Neural crest cell (in vitro differentiated cells): Measurements from ENCODE around the gene COPS6. TPM values are rescaled to one million over a fixed set of nuclear protein-coding genes. Genes with fewer than 3 reads are reported as not detected.

Experiments
- DNase-seq: peaks from one replicate; pipeline ENCODE4 v3.0.0; 2021; ENCODE audit warnings: low read depth, mixed read lengths, low spot score
- H3K27ac Mint-ChIP-seq: one replicate; pipeline ENCODE4 v1.8.0; 2021; ENCODE audit warnings: mild to moderate bottlenecking, mixed read lengths; ENCODE audit not compliant: unreplicated experiment
- H3K27me3 Mint-ChIP-seq: 2 replicates; pipeline ENCODE4 v1.8.0; 2021; ENCODE audit warnings: low read depth, mild to moderate bottlenecking, mixed read lengths
- H3K36me3 Mint-ChIP-seq: 2 replicates; pipeline ENCODE4 v1.8.0; 2021; ENCODE audit warnings: low read depth, mild to moderate bottlenecking, mixed read lengths
- H3K4me1 Mint-ChIP-seq: 2 replicates; pipeline ENCODE4 v1.8.0; 2021; ENCODE audit warnings: mixed read lengths
- H3K4me3 Mint-ChIP-seq: one replicate; pipeline ENCODE4 v1.8.0; 2021; ENCODE audit warnings: mild to moderate bottlenecking, mixed read lengths
- H3K9me3 Mint-ChIP-seq: 2 replicates; pipeline ENCODE4 v1.8.0; 2021; ENCODE audit warnings: mixed read lengths
- CTCF ChIP-seq: fragments of 200-600 bp; sonication (generic); conservative IDR thresholded peaks from 2 replicates; pipeline ENCODE4 v1.5.0; 2021; ENCODE audit warnings: antibody characterized with exemption, mild to moderate bottlenecking
- total RNA-seq: library from RNA; stranded (reverse); gene quantifications from 2 replicates; pipeline ENCODE4 v1.2.1, GENCODE V29; 2021

COPS6 gene
- total RNA-seq, 1 donor from 2014 or later: 160 TPM

GRCh38 chr7:100063376-100063775 is 25.4 kb upstream of the COPS6 start:
- DNase-seq: no peak
- Mint-ChIP-seq H3K9me3 (peaks cover 2% of the 10 kb centered on the region), H3K27me3 (peaks cover 3% of the 10 kb centered on the region), H3K4me1 (peaks cover 5% of the 10 kb centered on the region), H3K4me3 (no peak overlapping the region), H3K36me3 (peaks cover 42% of the 10 kb centered on the region), H3K27ac (no peak overlapping the region)
- no peak for TF ChIP-seq CTCF

GRCh38 chr7:100064162-100064561 is 24.6 kb upstream of the COPS6 start:
- Mint-ChIP-seq H3K36me3 (peaks cover 42% of the 10 kb centered on the region), H3K27ac (no peak overlapping the region), H3K4me3 (no peak overlapping the region), H3K4me1 (peaks cover 5% of the 10 kb centered on the region), H3K27me3 (peaks cover 3% of the 10 kb centered on the region), H3K9me3 (peaks cover 2% of the 10 kb centered on the region)
- TF ChIP-seq CTCF: no peak
- no peak for DNase-seq

- H3K27me3 Mint-ChIP-seq: peaks cover 3% of the 10 kb centered on the region
- no peak for DNase-seq
- peak overlapping the region; percentile 36 for H3K4me3 Mint-ChIP-seq
- H3K27ac Mint-ChIP-seq: no peak overlapping the region
- peaks cover 5% of the 10 kb centered on the region for H3K4me1 Mint-ChIP-seq
- TF ChIP-seq CTCF: no peak
- H3K36me3 Mint-ChIP-seq: peaks cover 50% of the 10 kb centered on the region
- H3K9me3 Mint-ChIP-seq: peaks cover 5% of the 10 kb centered on the region
These were observed 23.1 kb upstream of the COPS6 start for GRCh38 chr7:100065452-100066186.

GRCh38 chr7:100066953-100067352 is 21.8 kb upstream of the COPS6 start:
- Mint-ChIP-seq H3K36me3 (peaks cover 53% of the 10 kb centered on the region), H3K4me3 (peak overlapping the region; percentile 38), H3K9me3 (peaks cover 14% of the 10 kb centered on the region), H3K27me3 (peaks cover 3% of the 10 kb centered on the region), H3K4me1 (peaks cover 5% of the 10 kb centered on the region), H3K27ac (no peak overlapping the region)
- TF ChIP-seq CTCF: no peak
- DNase-seq: no peak

GRCh38 chr7:100069991-100070390 is 18.8 kb upstream of the COPS6 start:
- TF ChIP-seq CTCF: no peak
- H3K27ac Mint-ChIP-seq: no peak overlapping the region

More at GRCh38 chr7:100069991-100070390, 18.8 kb upstream of the COPS6 start:
- Mint-ChIP-seq H3K27me3 (no peaks in the 10 kb centered on the region), H3K36me3 (peaks cover 70% of the 10 kb centered on the region), H3K4me3 (peak overlapping the region; percentile 23), H3K4me1 (peaks cover 5% of the 10 kb centered on the region), H3K9me3 (peaks cover 25% of the 10 kb centered on the region)
- no peak for DNase-seq
